Endothelial cell of umbilical vein (primary cell): ENCODE measurements around the gene OSBP2. TPM values are rescaled to one million over a fixed set of nuclear protein-coding genes. Genes with fewer than 3 reads are reported as not detected.

ENCODE experiments used
- BruUV-seq: library from RNA; stranded (reverse); fragments of 400-500 nt; replicated peaks from 2 replicates; lab custom pipeline; 2021; lab: Mats Ljungman, UMichigan
- CTCF ChIA-PET: fragments of 300-600, 350-600 bp; sonication (Branson Sonifier 250); formaldehyde crosslinking; loops from one replicate; lab custom pipeline; 2021; ENCODE audit warnings: antibody characterized with exemption, inconsistent platforms; lab: Charles Lee
- POLR2A ChIA-PET: fragments of 300-600, 350-600 bp; sonication (Branson Sonifier 250); formaldehyde crosslinking; loops from one replicate; lab custom pipeline; 2021; ENCODE audit warnings: antibody characterized with exemption, inconsistent platforms; lab: Charles Lee
- DNase-seq: peaks from one replicate; pipeline ENCODE4 v3.0.0-alpha.2; 2011; ENCODE audit warnings: low read depth, low spot score
- FAIRE-seq: peaks from 2 replicates; lab custom pipeline; 2011; peaks lifted over from hg19 to GRCh38; lab: Jason Lieb, UNC
- H2AFZ ChIP-seq: 2 replicates; pipeline ENCODE4 v1.6.0; 2012; ENCODE audit warnings: low read depth, low read length, control low read depth, inconsistent platforms
- H3K27ac ChIP-seq: 2 replicates; pipeline ENCODE4 v1.5.1; 2011; ENCODE audit warnings: low read depth, mild to moderate bottlenecking, control low read depth, low read length, moderate library complexity; ENCODE audit not compliant: insufficient read depth
- H3K27me3 ChIP-seq, 2 experiments: 2 replicates each; pipeline versions ENCODE4 v1.6.0 to v1.6.1; 2011; ENCODE audit warnings: low read length in 2 of 2, mixed read lengths in 1 of 2; ENCODE audit not compliant: control insufficient read depth in 2 of 2, insufficient read depth in 2 of 2
- H3K36me3 ChIP-seq, 2 experiments: 2 replicates in 1 of 2; 3 replicates in 1 of 2; pipeline ENCODE4 v1.5.1; 2011; ENCODE audit warnings: low read length in 2 of 2, mild to moderate bottlenecking in 1 of 2, moderate library complexity in 1 of 2; ENCODE audit not compliant: control insufficient read depth in 2 of 2, insufficient read depth in 2 of 2; ENCODE audit errors: extremely low read depth in 1 of 2
- H3K4me1 ChIP-seq: 3 replicates; pipeline ENCODE4 v1.5.1; 2011; ENCODE audit warnings: mild to moderate bottlenecking, low read length; ENCODE audit not compliant: control insufficient read depth, insufficient read depth; ENCODE audit errors: extremely low read depth
- H3K4me2 ChIP-seq: 2 replicates; pipeline ENCODE4 v1.6.1; 2011; ENCODE audit warnings: low read length, control low read depth, mixed read lengths; ENCODE audit not compliant: insufficient read depth
- H3K4me3 ChIP-seq, 3 experiments: fragments of 200-600 bp in 1 of 3; sonication (generic), shearing (Covaris generic) in 1 of 3; replicated peaks in 1 of 3; 2 replicates each; pipeline ENCODE4 v1.5.1; 2011 to 2016; ENCODE audit warnings: control low read depth in 3 of 3, low read length in 3 of 3, mild to moderate bottlenecking in 2 of 3, inconsistent platforms in 1 of 3, low read depth in 1 of 3, moderate library complexity in 1 of 3; ENCODE audit not compliant: insufficient read depth in 1 of 3
- H3K79me2 ChIP-seq: 2 replicates; pipeline ENCODE4 v1.6.0; 2012; ENCODE audit warnings: low read length, inconsistent platforms; ENCODE audit not compliant: control insufficient read depth, insufficient read depth
- H3K9ac ChIP-seq: replicated peaks from 2 replicates; pipeline ENCODE3; 2011; ENCODE audit warnings: low read length, control low read depth; ENCODE audit not compliant: insufficient read depth; ENCODE audit errors: extremely low read depth
- H3K9me1 ChIP-seq: replicated peaks from 3 replicates; pipeline ENCODE4 v1.6.0; 2011; ENCODE audit warnings: mild to moderate bottlenecking, low read length; ENCODE audit not compliant: control insufficient read depth, insufficient read depth; ENCODE audit errors: extremely low read depth
- H3K9me3 ChIP-seq: replicated peaks from 2 replicates; pipeline ENCODE4 v1.5.1; 2012; ENCODE audit warnings: low read length, inconsistent platforms; ENCODE audit not compliant: control insufficient read depth, insufficient read depth
- H4K20me1 ChIP-seq: replicated peaks from 2 replicates; pipeline ENCODE3; 2011; ENCODE audit warnings: mild to moderate bottlenecking, low read length; ENCODE audit not compliant: control insufficient read depth, insufficient read depth; ENCODE audit errors: extremely low read depth
- FOS ChIP-seq: IDR thresholded peaks from 2 replicates; pipeline ENCODE4 v1.6.1; 2011; ENCODE audit warnings: mild to moderate bottlenecking, low read length, moderate library complexity, borderline replicate concordance; ENCODE audit not compliant: insufficient read depth
- POLR2A ChIP-seq: IDR thresholded peaks from 2 replicates; pipeline ENCODE4 v1.6.1; 2012; ENCODE audit warnings: low read depth, mild to moderate bottlenecking, control low read depth, low read length
- dilution Hi-C: fragments of 300-500 bp; cut with MboI; formaldehyde crosslinking; loops from one replicate; pipeline ENCODE4 v1.15.0; 2019; ENCODE audit warnings: low sequenced_read_pairs; ENCODE audit not compliant: extremely low pct_ligation_motif_present
- intact Hi-C: fragments of 100-400 bp; cut with micrococcal nuclease; formaldehyde crosslinking; loops from one replicate; pipeline ENCODE4 v1.10.0; 2022
- polyA plus RNA-seq, 4 experiments: library from polyadenylated mRNA; depleted of rRNA in 3 of 4; stranded (reverse) in 3 of 4; unstranded in 1 of 4; fragments of >200 nt; gene quantifications; 2 replicates each; pipeline versions ENCODE4 v1.2.1 to v1.2.3, GENCODE V29; 2011 to 2012; ENCODE audit warnings: missing spikeins in 1 of 4
- total RNA-seq: library from RNA; stranded (reverse); gene quantifications from 2 replicates; pipeline ENCODE4 v1.2.3, GENCODE V29; 2021
- TF ChIP-seq, protein P1 (sequence below), 2 donors: IDR thresholded peaks; 1 replicate in 1 of 2; 2 replicates in 1 of 2; pipeline ENCODE4 v1.5.1; 2011; ENCODE audit warnings: low read length in 2 of 2, mild to moderate bottlenecking in 2 of 2, moderate library complexity in 2 of 2, control low read depth in 1 of 2, inconsistent platforms in 1 of 2, low read depth in 1 of 2; ENCODE audit not compliant: insufficient read depth in 1 of 2; ENCODE audit errors: extremely low read depth in 1 of 2
- TF ChIP-seq, protein P2 (sequence below): IDR thresholded peaks from 2 replicates; pipeline ENCODE4 v1.6.1; 2011; ENCODE audit not compliant: insufficient read depth, insufficient read length

The OSBP2 gene
- total and polyA plus RNA-seq, 2 donors (not counting 3 experiments of a cell fraction or from before 2014, with no cell fraction given) = 4.1 to 7.5 TPM

DNA sequence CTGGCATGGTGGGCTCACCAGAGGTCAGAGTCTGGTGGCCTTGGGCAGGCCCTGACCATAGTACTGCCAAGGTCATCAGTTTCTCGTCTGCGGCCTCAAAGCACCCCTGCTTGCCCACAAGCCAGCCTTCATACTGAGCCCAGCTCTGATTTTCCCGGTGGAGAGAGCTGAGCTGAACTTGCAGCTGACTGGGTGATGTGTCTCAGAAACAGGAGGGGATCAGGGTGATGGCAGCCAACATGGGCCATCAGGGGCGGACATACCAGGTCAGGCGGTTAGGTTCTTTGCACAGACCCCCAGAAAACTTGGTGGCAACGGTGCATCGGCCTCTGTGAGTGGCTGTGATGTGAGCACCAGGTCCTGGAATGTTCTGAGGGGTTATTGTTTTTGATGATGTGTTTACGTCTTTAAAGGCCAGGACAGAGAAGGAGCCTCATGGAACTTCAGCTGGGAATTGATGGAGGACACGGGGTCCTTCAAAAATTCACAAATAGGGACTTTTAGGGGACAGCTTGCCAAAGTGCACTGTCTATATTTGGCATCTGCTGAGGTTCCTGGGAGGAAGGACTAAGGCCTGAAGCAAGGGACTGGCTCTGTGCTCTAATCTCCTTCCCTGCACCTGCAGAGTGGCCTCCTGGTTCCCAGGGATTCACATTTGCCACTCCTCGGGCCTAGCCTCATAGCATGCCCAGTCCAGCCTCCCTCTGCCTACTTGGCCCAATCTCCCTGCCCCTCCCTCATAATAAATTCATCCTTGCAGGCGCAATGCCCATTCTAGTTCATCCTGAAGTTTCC is 131.2 kb downstream of the OSBP2 start:
- Histone ChIP-seq H3K9me3 (no peaks in the 10 kb centered on the region), H3K4me1 (peaks cover 14% of the 10 kb centered on the region), H3K4me2 (no peak overlapping the region), H3K4me3 (no peak overlapping the region), H4K20me1 (no peaks in the 10 kb centered on the region), H3K9me1 (no peaks in the 10 kb centered on the region), H3K79me2 (no peaks in the 10 kb centered on the region), H2AFZ (no peak overlapping the region), H3K36me3 (no peaks in the 10 kb centered on the region), H3K27me3 (peaks cover 30 to 34% of the 10 kb centered on the region in 2 experiments), H3K9ac (no peak overlapping the region), H3K27ac (no peak overlapping the region)
- FAIRE-seq (no peak), DNase-seq (no peak)
- ChIA-PET CTCF (no interaction called here), POLR2A (no interaction called here)
- TF ChIP-seq FOS = no peak
- no peak for TF ChIP-seq POLR2A
- intact Hi-C loops = no loop called here
- dilution Hi-C loops = no loop called here
- no TSS peak for BruUV-seq

DNA sequence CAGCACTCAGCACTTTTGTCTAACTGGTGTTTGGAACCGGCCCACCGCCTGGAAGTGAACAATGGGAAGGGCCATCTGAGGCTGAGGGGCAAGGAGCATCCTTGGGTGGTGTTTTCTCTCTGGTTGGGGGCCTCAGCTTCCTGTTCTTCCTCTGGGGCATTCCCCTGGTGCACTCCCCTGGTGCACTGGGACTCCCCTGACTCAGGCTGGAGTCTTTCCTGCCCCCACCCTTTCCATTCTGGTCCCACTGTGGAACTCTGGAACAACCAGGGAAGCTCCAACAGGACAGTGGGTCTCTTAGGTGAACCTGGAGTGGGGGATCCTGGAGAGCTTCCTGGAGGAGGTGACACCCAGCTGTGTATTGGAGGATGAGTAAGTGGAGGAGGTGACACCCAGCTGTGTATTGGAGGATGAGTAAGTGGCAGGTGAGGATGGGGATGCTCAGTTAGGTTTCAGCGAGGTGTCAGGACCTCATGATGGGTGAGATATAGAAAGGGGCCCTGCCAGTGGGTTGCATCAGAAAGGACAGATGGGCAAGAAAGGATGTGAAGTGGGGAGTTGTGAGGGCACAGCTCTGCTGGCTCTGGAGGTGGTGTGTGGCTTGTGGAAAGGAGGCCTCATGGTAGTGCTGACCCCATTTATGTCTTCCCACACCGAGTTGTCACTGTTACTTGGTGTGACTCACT is 132.1 kb downstream of the OSBP2 start:
- Histone ChIP-seq H2AFZ (no peak overlapping the region), H3K79me2 (no peaks in the 10 kb centered on the region), H3K4me1 (peaks cover 18% of the 10 kb centered on the region), H3K27me3 (peaks cover 25% of the 10 kb centered on the region in 2 experiments), H3K9ac (no peak overlapping the region), H3K4me3 (no peak overlapping the region), H3K27ac (no peak overlapping the region), H3K9me3 (no peaks in the 10 kb centered on the region), H3K36me3 (no peaks in the 10 kb centered on the region), H3K4me2 (no peak overlapping the region), H4K20me1 (no peaks in the 10 kb centered on the region), H3K9me1 (no peaks in the 10 kb centered on the region)
- dilution Hi-C loops = no loop called here
- TF ChIP-seq, protein P1, sequence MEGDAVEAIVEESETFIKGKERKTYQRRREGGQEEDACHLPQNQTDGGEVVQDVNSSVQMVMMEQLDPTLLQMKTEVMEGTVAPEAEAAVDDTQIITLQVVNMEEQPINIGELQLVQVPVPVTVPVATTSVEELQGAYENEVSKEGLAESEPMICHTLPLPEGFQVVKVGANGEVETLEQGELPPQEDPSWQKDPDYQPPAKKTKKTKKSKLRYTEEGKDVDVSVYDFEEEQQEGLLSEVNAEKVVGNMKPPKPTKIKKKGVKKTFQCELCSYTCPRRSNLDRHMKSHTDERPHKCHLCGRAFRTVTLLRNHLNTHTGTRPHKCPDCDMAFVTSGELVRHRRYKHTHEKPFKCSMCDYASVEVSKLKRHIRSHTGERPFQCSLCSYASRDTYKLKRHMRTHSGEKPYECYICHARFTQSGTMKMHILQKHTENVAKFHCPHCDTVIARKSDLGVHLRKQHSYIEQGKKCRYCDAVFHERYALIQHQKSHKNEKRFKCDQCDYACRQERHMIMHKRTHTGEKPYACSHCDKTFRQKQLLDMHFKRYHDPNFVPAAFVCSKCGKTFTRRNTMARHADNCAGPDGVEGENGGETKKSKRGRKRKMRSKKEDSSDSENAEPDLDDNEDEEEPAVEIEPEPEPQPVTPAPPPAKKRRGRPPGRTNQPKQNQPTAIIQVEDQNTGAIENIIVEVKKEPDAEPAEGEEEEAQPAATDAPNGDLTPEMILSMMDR (IDR thresholded peaks at IDR 0.05; ENCODE audit: extremely low read depth in 1 of 2, insufficient read depth in 1 of 2, low read depth in 1 of 2, low read length in 2 of 2) = no peak
- TF ChIP-seq, protein P2, sequence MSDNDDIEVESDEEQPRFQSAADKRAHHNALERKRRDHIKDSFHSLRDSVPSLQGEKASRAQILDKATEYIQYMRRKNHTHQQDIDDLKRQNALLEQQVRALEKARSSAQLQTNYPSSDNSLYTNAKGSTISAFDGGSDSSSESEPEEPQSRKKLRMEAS = no peak
- BruUV-seq = no TSS peak
- intact Hi-C loops = no loop called here
- DNase-seq (no peak), FAIRE-seq (no peak)
- ChIA-PET POLR2A (no interaction called here), CTCF (no interaction called here)
